HT-29 (cell line): ENCODE measurements around the gene RAI14. TPM values are rescaled to one million over a fixed set of nuclear protein-coding genes. Genes with fewer than 3 reads are reported as not detected.
"Not testable (repeated sequence)": the region's sequence is repeated elsewhere in the genome, so short reads cannot be mapped to it uniquely, and the experiment has no call there.

ENCODE experiments used
- DNase-seq: peaks from one replicate; pipeline ENCODE4 v3.0.0-alpha.2; 2015; ENCODE audit warnings: low spot score
- total RNA-seq: library from RNA; depleted of rRNA; stranded (reverse); fragments of >200 nt; shearing (Covaris generic); gene quantifications from 2 replicates; pipeline ENCODE4 v1.2.3, GENCODE V29; 2014

The RAI14 gene
- total RNA-seq, 1 experiment from 2014 or later: 27.2 TPM

DNA sequence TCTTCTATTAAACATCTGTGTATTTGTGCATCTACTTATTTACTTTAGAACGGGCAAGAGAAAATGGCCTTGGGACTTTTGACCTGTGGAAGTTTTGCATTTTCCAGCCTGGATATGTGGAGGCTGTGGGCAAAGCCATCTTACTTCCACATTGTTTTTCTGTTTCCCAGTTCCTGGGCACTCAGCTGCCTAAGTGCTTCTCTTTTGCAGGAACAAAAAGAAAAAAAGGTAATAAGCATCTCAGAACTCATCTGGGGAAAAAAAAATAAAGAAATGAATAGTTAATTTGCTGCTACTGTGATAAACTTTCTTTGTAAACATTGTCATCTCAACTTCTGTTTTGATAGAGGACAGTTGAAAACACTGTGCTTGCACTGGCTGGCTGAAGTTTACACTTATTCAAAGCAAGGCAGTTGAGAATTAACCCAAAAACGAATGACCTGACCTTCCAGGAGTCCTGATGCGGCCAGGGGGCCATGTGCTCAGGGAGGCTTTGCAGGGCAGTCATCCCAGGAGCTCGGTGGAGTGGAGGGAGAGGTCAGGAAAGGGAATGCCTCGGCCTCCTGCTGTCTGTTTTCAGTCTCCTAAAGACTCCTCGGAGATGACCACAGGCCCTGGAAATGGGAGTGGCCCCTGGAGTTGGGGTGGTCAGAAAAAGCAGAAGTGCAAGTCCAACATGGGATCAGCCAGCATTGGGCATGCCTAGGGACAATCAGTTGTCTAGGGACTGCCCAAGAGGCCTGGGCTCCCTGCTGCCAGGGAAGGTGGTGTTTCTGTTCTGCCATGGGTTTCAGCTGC, 75.5 kb downstream of the RAI14 start:
- no peak for DNase-seq

GRCh38 chr5:34734326-34734725, 78.2 kb downstream of the RAI14 start:
- DNase-seq: no peak

DNA sequence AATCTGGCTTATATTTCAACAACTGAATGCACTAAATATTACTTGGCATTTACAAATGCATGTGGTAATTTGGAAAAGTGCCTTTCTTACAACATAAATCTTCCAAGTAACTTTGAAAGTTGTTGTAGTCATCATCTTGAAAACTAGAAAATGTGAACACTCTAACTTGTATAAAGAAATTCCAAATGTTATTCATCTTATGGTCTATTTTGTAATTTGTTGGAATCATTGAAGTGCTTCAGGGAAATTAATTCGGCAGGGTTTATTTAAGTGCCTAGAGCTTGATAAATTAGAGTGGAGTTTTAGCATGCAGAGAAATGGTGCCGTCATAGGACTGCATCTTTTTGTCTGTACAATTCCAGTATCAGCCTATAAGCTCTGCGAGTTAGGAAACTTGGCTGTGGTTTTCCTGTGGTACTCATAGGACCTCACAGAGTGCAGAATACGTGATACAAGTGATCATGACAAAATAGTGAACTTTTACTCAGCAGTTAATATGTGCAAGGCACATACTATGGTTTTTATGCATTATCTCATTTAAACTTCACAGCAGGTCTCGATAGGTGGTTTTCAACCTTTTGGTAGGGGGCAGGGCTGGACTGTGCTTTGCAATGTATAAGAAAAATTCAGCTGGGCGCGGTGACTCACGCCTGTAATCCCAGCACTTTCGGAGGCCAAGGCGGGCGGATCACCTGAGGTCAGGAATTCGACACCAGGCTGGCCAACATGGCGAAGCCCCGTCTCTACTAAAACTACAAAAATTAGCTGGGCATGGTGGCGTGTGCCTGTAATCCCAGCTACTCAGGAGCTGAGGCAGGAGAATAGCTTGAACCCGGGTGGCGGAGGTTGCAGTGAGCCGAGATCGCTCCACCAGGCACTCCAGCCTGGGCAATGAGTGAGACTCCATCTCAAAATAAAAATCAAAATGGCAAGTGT, 79.6 kb downstream of the RAI14 start:
- DNase-seq: no peak

DNA sequence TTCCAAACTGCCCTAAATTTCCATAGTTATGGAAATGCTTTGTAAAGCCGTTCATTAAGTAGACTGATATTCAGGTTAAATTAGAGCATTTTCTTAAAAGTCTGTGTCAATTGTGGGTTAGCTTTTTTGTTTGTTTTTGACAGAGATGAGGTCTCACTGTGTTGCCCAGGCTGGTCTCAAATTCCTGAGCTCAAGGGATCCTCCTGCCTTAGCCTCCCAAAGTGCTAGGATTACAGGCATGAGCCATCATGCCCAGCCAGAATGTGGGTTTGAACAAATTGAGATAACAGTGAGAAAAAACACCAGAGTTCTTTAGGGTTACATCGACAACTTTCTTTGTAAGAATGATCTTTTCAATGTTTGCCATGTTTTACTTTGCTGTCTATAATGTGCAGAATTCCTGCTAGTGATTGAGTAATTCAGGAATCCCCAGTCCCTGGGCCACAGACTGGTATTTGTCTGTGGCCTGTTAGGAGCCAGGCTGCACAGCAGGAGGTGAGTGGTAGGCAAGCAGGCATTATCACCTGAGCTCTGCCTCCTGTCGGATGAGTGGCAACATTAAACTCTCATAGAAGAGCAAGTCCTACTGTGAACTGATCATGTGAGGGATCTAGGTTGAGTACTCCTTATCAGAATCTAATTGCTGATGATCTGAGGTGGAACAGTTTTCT, 80.5 kb downstream of the RAI14 start:
- no peak for DNase-seq

- DNase-seq: no peak
Measured at GRCh38 chr5:34737731-34738130, 81.6 kb downstream of the RAI14 start.

- no peak for DNase-seq
Measured at GRCh38 chr5:34738381-34738780, 82.3 kb downstream of the RAI14 start.

DNA sequence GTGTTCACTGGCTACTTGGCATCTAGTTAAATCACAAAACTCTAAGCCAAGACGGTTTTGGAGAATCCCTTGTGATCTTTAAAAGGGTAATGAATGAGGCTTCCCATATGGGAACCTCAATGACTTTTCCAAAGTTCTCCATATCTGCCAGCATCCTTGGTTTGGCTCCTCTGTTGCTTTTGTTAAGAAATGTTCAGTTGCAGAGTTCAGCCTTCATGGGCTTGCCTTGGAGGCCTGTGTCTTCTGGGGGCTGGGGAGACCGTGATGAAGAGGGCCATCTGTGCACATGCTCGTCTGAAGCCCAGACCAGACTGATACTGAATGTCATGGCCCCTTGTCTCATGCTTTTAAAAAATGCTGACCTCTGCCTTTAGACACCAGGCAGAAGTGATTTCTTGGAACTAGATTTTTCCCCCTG, 84.3 kb downstream of the RAI14 start:
- DNase-seq: no peak

DNA sequence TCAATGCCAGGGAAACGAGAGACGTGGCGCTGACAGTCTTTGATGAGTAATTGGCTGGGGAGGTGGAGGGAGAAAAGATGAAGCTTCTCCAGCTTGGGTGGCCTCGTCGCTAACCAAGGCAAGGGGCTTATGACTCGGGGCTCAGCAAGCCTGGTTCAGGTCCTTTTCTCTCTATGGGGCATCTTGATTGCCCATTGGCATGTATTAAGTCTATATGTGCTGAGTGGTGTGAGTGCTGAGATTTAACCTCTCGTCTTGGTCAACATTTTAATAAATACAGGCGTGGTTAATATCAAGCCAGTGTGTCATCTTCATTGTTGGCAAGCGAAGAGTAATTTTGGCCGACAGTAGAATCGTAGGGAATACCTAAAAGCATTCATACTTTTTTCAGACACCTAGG, 85.9 kb downstream of the RAI14 start:
- DNase-seq: no peak

DNA sequence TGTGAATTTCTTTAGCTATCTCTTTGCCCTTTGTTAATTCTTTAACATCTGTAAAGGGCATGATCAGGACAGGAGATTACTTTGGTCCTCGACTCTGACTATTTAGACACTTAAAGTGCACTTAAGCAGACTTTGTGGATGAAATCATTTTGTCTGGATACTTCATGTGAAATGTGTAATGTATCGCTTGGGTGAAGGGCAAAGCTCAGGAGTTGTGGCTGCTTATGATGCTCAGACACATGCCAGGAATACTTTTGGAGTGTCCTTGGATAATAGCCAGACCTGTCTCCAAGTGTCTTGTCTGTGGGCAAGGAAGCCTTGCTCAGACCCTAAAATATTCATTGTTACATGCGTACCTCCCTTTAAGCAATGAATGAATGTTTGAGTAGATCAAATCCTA, 87.8 kb downstream of the RAI14 start:
- no peak for DNase-seq

DNA sequence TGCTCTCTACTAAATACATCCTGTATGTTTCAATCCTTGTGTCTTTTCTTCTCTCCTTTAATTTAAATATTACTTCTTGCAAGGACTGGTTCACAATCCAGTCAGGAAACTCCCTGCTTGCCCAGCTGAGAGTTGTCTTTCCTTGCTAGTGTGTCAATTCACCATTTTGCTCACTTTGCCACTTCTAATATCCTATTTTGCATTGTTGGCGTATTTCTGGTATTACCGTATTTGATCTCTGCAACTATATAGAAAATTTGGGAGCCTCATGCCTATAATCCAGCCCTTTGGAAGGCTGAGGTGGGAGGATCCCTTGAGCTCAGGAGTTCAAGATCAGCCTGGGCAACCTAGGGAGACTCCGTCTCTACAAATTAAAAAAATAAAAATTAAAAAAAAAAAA, 92.3 kb downstream of the RAI14 start:
- no peak for DNase-seq

DNA sequence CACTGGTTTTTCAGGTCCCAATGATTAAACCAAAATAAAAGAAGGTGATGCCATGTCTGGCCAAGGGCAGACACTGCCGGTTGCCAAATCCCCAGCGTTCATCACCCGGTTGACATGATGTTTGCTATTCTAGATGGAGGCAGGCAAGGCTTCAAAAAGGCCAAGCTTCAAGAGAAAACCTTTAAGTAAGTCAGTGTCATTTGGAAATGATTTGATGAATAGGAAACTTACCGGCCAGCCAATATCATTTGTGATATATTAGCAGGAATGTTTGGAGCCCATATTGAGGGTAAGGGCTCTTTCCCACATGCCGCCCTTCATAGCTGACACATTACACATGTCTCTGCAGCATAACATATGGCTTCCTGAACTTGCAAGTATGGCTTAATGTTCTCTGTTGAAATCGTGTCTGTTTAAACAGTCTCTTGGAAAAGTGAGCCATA, 93.3 kb downstream of the RAI14 start:
- no peak for DNase-seq

DNA sequence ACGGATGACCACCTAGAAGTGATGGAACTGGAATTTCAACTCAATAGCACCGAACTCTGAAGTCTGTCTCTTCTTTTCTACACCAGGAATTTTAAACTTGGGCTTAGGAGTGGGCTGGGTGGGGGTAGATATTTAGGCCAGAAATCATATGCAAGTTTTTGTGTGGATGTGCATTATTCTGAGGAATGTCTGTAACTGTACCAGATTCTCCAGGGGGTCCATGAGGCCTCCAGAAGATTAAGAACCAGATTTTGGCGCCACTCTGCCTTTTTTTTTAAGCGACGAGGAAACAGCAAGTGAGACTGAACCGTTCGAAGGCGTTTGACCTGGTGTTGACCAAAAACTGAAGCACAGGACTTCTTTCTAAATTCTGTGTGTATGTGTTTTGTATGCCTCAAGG, 94.1 kb downstream of the RAI14 start:
- DNase-seq: no peak

GRCh38 chr5:34751807-34752736, 95.9 kb downstream of the RAI14 start:
- peak; percentile 27 for DNase-seq

DNA sequence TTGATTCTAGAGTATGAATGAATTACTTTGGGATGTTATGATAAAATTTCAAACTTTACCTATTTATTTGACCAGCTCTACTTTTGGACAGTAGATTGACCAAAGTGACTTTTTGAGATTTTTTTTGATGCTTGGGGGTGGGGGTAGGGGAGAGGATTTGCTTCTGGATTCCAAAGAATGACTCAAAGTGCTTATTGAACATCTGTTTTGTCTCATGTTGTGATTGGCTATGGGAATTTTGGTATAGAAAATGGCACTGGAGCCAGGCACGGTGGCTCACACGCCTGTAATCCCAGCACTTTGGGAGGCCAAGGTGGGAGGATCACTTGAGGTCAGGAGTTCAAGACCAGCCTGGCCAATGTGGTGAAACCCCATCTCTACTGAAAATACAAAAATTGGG, 97.1 kb downstream of the RAI14 start:
- DNase-seq: not testable (repeated sequence)

GRCh38 chr5:34755926-34756325, 99.8 kb downstream of the RAI14 start:
- DNase-seq: no peak

GRCh38 chr5:34756781-34757624, 100.9 kb downstream of the RAI14 start:
- no peak for DNase-seq

GRCh38 chr5:34758514-34758913, 102.4 kb downstream of the RAI14 start:
- DNase-seq: no peak

- DNase-seq: not testable (repeated sequence)
Measured at GRCh38 chr5:34759213-34759612, 103.1 kb downstream of the RAI14 start.

DNA sequence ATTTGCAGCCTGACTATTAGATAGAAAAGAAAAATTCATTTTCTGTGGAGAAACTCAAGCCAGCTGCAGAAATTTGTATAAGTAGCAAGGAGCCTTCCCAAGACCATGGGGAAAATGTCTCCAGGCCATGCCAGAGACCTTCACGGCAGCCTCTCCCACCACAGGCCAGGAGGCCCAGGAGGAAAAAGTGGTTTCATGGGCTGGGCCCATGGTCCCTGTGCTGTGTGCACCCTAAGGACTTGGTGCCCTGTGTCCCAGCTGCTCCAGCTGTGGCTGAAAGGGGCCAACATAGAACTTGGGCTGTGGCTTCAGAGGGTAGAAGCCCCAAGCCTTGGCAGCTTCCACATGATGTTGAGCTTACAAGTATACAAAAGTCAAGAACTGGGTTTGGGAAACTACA, 109.5 kb downstream of the RAI14 start:
- no peak for DNase-seq

GRCh38 chr5:34767180-34767579, 111.1 kb downstream of the RAI14 start:
- no peak for DNase-seq
